ENCODE results near the gene SFPQ.

Gene SFPQ

GRCh38 chr1:35203295-35203694 lies 10.3 kb upstream of the SFPQ start:
- no peak overlapping the region for H3K4me3 ChIP-seq (ENCODE audit: low read depth, low read length)

GRCh38 chr1:35202048-35202719 lies 9.2 kb upstream of the SFPQ start:
- no peak overlapping the region for H3K4me3 ChIP-seq (ENCODE audit: low read depth, low read length)
- H3K36me3 ChIP-seq (ENCODE audit: control insufficient read depth, insufficient read depth, low read length) = no peaks in the 10 kb centered on the region
- no peak overlapping the region for H3K9ac ChIP-seq (ENCODE audit: low read depth, low read length)
- H3K4me1 ChIP-seq (ENCODE audit: control insufficient read depth, insufficient read depth, low read length) = no peaks in the 10 kb centered on the region
- H3K27me3 ChIP-seq (ENCODE audit: control insufficient read depth, insufficient read depth, low read length) = no peaks in the 10 kb centered on the region
- no peaks in the 10 kb centered on the region for H3K9me3 ChIP-seq (ENCODE audit: control insufficient read depth, insufficient read depth, low read length)

More at GRCh38 chr1:35203295-35203694, 10.3 kb upstream of the SFPQ start:
- Histone ChIP-seq H3K36me3 (ENCODE audit: control insufficient read depth, insufficient read depth, low read length) (no peaks in the 10 kb centered on the region), H3K9me3 (ENCODE audit: control insufficient read depth, insufficient read depth, low read length) (no peaks in the 10 kb centered on the region), H3K9ac (ENCODE audit: low read depth, low read length) (no peak overlapping the region), H3K27me3 (ENCODE audit: control insufficient read depth, insufficient read depth, low read length) (no peaks in the 10 kb centered on the region), H3K4me1 (ENCODE audit: control insufficient read depth, insufficient read depth, low read length) (no peaks in the 10 kb centered on the region)

- no peaks in the 10 kb centered on the region for H3K36me3 ChIP-seq (ENCODE audit: control insufficient read depth, insufficient read depth, low read length)
- no peak overlapping the region for H3K4me3 ChIP-seq (ENCODE audit: low read depth, low read length)
- no peaks in the 10 kb centered on the region for H3K9me3 ChIP-seq (ENCODE audit: control insufficient read depth, insufficient read depth, low read length)
- H3K4me1 ChIP-seq (ENCODE audit: control insufficient read depth, insufficient read depth, low read length) = peaks cover 2% of the 10 kb centered on the region
- no peaks in the 10 kb centered on the region for H3K27me3 ChIP-seq (ENCODE audit: control insufficient read depth, insufficient read depth, low read length)
- no peak overlapping the region for H3K9ac ChIP-seq (ENCODE audit: low read depth, low read length)
Measured at GRCh38 chr1:35201631-35202030, 8.7 kb upstream of the SFPQ start.

- Histone ChIP-seq H3K27me3 (ENCODE audit: control insufficient read depth, insufficient read depth, low read length) (no peaks in the 10 kb centered on the region), H3K9ac (ENCODE audit: low read depth, low read length) (peak overlapping the region; percentile 96), H3K4me3 (ENCODE audit: low read depth, low read length) (peak overlapping the region; percentile 85), H3K36me3 (ENCODE audit: control insufficient read depth, insufficient read depth, low read length) (peaks cover 44% of the 10 kb centered on the region), H3K4me1 (ENCODE audit: control insufficient read depth, insufficient read depth, low read length) (peaks cover 8% of the 10 kb centered on the region), H3K9me3 (ENCODE audit: control insufficient read depth, insufficient read depth, low read length) (no peaks in the 10 kb centered on the region)
Measured at GRCh38 chr1:35192056-35192852, 691 bp downstream of the SFPQ start.

- H3K27me3 ChIP-seq (ENCODE audit: control insufficient read depth, insufficient read depth, low read length) = no peaks in the 10 kb centered on the region
- no peaks in the 10 kb centered on the region for H3K9me3 ChIP-seq (ENCODE audit: control insufficient read depth, insufficient read depth, low read length)
- peaks cover 6% of the 10 kb centered on the region for H3K4me1 ChIP-seq (ENCODE audit: control insufficient read depth, insufficient read depth, low read length)
- peak overlapping the region; percentile 76 for H3K9ac ChIP-seq (ENCODE audit: low read depth, low read length)
- H3K36me3 ChIP-seq (ENCODE audit: control insufficient read depth, insufficient read depth, low read length) = peaks cover 51% of the 10 kb centered on the region
- peak overlapping the region; percentile 77 for H3K4me3 ChIP-seq (ENCODE audit: low read depth, low read length)
Measured at GRCh38 chr1:35191429-35192055, 1.4 kb downstream of the SFPQ start.

- H3K27me3 ChIP-seq (ENCODE audit: control insufficient read depth, insufficient read depth, low read length) = no peaks in the 10 kb centered on the region
- H3K4me3 ChIP-seq (ENCODE audit: low read depth, low read length) = peak overlapping the region; percentile 77
- H3K36me3 ChIP-seq (ENCODE audit: control insufficient read depth, insufficient read depth, low read length) = peaks cover 58% of the 10 kb centered on the region
- no peaks in the 10 kb centered on the region for H3K9me3 ChIP-seq (ENCODE audit: control insufficient read depth, insufficient read depth, low read length)
- H3K9ac ChIP-seq (ENCODE audit: low read depth, low read length) = peak overlapping the region; percentile 76
- peaks cover 6% of the 10 kb centered on the region for H3K4me1 ChIP-seq (ENCODE audit: control insufficient read depth, insufficient read depth, low read length)
Measured at GRCh38 chr1:35190784-35191183, 2.2 kb downstream of the SFPQ start.

- Histone ChIP-seq H3K36me3 (ENCODE audit: control insufficient read depth, insufficient read depth, low read length) (peaks cover 76% of the 10 kb centered on the region), H3K9me3 (ENCODE audit: control insufficient read depth, insufficient read depth, low read length) (no peaks in the 10 kb centered on the region), H3K9ac (ENCODE audit: low read depth, low read length) (no peak overlapping the region), H3K27me3 (ENCODE audit: control insufficient read depth, insufficient read depth, low read length) (no peaks in the 10 kb centered on the region), H3K4me3 (ENCODE audit: low read depth, low read length) (no peak overlapping the region), H3K4me1 (ENCODE audit: control insufficient read depth, insufficient read depth, low read length) (peaks cover 6% of the 10 kb centered on the region)
Measured at GRCh38 chr1:35188578-35189392, 4.2 kb downstream of the SFPQ start.

- H3K36me3 ChIP-seq (ENCODE audit: control insufficient read depth, insufficient read depth, low read length) = peaks cover 81% of the 10 kb centered on the region
- no peak overlapping the region for H3K9ac ChIP-seq (ENCODE audit: low read depth, low read length)
Measured at GRCh38 chr1:35187816-35188342, 5.1 kb downstream of the SFPQ start.

GRCh38 chr1:35186239-35186638 lies 6.7 kb downstream of the SFPQ start:
- H3K36me3 ChIP-seq (ENCODE audit: control insufficient read depth, insufficient read depth, low read length) = peaks cover 84% of the 10 kb centered on the region
- H3K4me1 ChIP-seq (ENCODE audit: control insufficient read depth, insufficient read depth, low read length) = peaks cover 4% of the 10 kb centered on the region
- no peaks in the 10 kb centered on the region for H3K27me3 ChIP-seq (ENCODE audit: control insufficient read depth, insufficient read depth, low read length)
- no peak overlapping the region for H3K9ac ChIP-seq (ENCODE audit: low read depth, low read length)
- no peak overlapping the region for H3K4me3 ChIP-seq (ENCODE audit: low read depth, low read length)
- no peaks in the 10 kb centered on the region for H3K9me3 ChIP-seq (ENCODE audit: control insufficient read depth, insufficient read depth, low read length)

More at GRCh38 chr1:35187816-35188342, 5.1 kb downstream of the SFPQ start:
- H3K27me3 ChIP-seq (ENCODE audit: control insufficient read depth, insufficient read depth, low read length) = no peaks in the 10 kb centered on the region
- no peaks in the 10 kb centered on the region for H3K9me3 ChIP-seq (ENCODE audit: control insufficient read depth, insufficient read depth, low read length)
- no peak overlapping the region for H3K4me3 ChIP-seq (ENCODE audit: low read depth, low read length)
- H3K4me1 ChIP-seq (ENCODE audit: control insufficient read depth, insufficient read depth, low read length) = peaks cover 4% of the 10 kb centered on the region

GRCh38 chr1:35185200-35185599 lies 7.7 kb downstream of the SFPQ start:
- Histone ChIP-seq H3K27me3 (ENCODE audit: control insufficient read depth, insufficient read depth, low read length) (no peaks in the 10 kb centered on the region), H3K9ac (ENCODE audit: low read depth, low read length) (no peak overlapping the region), H3K4me3 (ENCODE audit: low read depth, low read length) (no peak overlapping the region), H3K4me1 (ENCODE audit: control insufficient read depth, insufficient read depth, low read length) (no peaks in the 10 kb centered on the region), H3K36me3 (ENCODE audit: control insufficient read depth, insufficient read depth, low read length) (peaks cover 81% of the 10 kb centered on the region), H3K9me3 (ENCODE audit: control insufficient read depth, insufficient read depth, low read length) (no peaks in the 10 kb centered on the region)
